KOPT-K1 (cell line): Measurements from ENCODE around the gene TARP.

Source experiments
- H3K27ac ChIP-seq: fragments of 200-600 bp; sonication (generic); 2 replicates; pipeline ENCODE4 v1.5.1; 2016; ENCODE audit warnings: antibody characterized with exemption, mild to moderate bottlenecking, low read depth, low read length; ENCODE audit not compliant: poor library complexity, severe bottlenecking
- H3K36me3 ChIP-seq: fragments of 200-600 bp; sonication (generic); 2 replicates; pipeline ENCODE4 v1.5.1; 2017; ENCODE audit warnings: antibody characterized with exemption, mild to moderate bottlenecking, low read length, moderate library complexity; ENCODE audit not compliant: insufficient read depth
- H3K9me3 ChIP-seq: fragments of 200-600 bp; sonication (generic); 2 replicates; pipeline ENCODE4 v1.5.1; 2017; ENCODE audit warnings: antibody characterized with exemption, low read length, mild to moderate bottlenecking; ENCODE audit not compliant: insufficient read depth, poor library complexity, severe bottlenecking

TARP gene

DNA sequence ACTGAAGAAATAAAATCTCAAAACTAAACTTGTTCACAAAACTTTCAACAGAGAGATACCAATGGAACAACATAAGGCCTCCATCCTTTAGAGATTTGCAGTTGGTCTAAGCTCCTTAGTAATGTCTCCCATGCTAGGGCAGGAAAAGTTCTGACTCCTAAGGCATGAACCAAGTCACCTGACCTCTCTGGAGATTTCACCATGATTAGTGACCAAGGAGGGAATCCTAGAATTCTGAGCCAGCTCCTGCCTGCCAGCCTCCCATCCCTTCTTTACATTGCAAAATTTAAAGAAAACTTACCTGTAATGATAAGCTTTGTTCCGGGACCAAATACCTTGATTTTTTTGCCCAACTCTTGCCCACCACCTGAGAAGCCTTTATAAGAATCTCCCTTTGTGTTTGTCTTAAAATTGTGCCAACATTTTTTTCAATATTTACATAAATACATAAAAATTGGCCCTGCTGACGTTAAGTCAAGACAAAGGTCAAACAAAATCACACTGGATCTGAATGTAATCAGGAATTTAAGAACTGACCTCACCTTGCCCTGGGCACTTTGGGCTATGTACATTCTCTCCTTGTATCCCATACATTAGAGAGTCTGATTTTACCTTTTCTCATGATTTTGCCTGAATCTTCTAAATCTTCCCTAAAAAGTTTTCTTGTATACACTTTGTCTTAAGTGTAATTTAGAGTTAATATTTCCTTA, at the start of gene TARP:
TSS of gene TARP (minus strand) at position 351 of the 710 bp plus-strand sequence.
- H3K9me3 ChIP-seq: no peaks in the 10 kb centered on the region
- no peak within 1 kb of the TSS for H3K27ac ChIP-seq

DNA sequence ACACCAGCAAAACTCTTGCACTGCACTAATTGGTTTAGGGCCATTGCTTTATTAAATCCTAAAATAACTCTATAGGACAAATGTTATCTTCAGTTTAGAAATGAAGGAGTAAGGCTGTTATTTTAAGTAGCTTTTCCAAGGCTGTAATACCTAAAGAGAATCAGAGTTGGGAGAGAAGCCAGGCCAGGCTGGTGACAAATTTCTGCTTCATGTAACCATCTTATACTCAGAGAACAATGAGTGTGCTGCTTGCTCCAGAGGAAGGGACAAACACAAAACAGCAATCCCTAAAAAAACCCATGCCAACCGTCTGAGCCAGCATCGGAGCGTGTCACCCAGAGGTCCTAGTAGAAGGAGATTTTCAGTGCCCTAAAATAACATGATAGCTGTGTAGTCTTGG, 49.7 kb upstream of the TARP start:
- no peaks in the 10 kb centered on the region for H3K9me3 ChIP-seq
- H3K36me3 ChIP-seq: no peaks in the 10 kb centered on the region
- no peak overlapping the region for H3K27ac ChIP-seq

More for the DNA sequence above, at the start of gene TARP:
- H3K36me3 ChIP-seq: no peaks in the 10 kb centered on the region

DNA sequence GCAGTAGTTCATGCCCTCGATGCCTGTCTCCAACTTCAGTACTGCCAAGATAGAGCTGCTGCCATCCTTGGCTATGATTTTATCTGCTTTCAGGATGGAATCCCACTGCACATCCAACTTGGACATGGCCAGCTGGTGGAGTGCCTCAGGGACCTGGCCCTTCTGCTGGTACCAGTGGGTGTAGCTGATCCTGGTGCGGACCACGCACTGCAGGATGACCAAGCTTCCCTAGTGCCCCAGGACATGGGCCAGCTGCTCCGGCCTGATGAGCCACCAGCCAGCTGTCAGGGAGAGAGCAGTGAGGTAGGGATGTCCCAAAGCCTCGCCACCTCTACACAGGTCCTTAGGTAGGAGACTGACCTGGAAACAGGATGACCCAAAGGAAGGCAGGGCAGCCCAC, 49.0 kb upstream of the TARP start:
- Histone ChIP-seq H3K36me3 (no peaks in the 10 kb centered on the region), H3K9me3 (no peaks in the 10 kb centered on the region), H3K27ac (no peak overlapping the region)

DNA sequence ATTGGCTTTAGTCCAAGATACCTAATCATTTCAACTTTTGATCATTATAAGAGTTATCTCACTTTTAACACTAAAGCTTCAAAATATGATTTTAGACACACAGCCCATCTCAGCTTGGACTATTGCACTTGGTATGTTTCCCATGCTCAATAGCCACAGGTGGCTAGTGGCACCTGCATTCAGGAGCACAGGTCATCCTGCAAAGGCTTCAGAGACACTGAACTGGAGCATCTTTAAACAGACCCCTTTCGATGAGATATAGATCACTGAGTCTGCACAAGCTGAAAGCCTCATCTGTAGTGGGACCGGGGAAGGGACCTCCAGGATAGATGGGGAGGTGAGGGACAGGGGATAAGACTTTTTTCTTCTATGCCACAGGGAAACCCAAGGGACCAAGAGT, 48.5 kb upstream of the TARP start:
- no peaks in the 10 kb centered on the region for H3K36me3 ChIP-seq
- no peaks in the 10 kb centered on the region for H3K9me3 ChIP-seq
- no peak overlapping the region for H3K27ac ChIP-seq

DNA sequence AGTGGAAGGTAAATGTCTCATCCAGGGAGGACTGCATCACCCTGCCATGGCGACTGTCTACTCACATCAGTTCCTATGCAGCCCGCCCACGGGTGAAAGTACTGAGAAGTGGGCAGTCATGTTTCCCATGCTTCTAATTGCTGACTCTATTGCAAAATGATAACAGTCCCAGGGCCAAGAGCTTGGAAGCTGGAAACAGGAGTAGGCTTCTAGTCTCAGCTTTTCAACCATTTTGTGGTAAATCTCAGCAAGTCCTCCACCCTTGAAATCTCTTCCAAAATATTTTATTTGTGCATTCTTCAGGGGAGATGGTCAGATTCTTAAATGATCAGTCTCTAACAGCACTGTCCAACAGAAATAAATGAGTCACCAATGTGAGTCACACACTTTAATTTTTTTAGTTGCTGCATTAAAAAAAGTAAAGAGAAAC, 48.1 kb upstream of the TARP start:
- no peaks in the 10 kb centered on the region for H3K9me3 ChIP-seq
- H3K36me3 ChIP-seq: no peaks in the 10 kb centered on the region
- H3K27ac ChIP-seq: no peak overlapping the region

DNA sequence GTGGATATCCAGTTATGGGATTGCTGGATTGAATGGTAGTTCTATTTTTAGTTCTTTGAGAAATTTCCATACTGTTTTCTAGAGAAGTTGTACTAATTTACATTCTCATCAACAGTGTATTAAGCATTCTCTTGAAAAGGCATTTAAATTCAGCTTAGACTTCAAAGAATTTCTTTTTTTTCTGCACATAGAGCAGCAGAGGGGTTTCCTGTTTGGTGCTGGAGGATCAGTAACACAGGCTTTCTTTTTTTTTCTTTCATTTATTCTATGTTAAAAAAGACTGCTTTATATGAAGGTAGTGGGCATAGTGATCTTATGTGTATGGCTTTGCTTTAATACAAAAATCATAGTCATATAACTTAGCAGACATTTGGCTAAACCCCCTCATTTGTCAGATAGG, 47.6 kb upstream of the TARP start:
- Histone ChIP-seq H3K36me3 (no peaks in the 10 kb centered on the region), H3K27ac (no peak overlapping the region), H3K9me3 (no peaks in the 10 kb centered on the region)

DNA sequence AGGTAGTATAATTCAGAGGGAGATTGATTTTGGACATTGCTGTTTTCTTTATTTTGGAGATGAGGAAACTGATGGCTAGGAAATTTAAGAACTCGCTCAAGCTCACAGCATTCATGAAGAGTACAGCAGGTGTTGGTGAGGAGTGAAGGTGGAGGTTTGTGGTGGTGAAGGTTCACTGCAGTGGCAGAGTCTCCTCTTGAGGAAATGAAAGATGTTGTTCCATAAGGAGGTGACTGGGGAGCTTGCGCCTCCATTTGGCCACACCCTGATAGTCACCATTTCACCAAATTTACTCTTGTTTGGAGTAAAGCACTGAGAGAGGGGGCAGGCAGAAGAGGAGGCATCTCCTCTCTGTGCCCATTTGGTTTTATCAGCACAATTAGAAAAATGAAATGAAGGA, 46.4 kb upstream of the TARP start:
- Histone ChIP-seq H3K36me3 (no peaks in the 10 kb centered on the region), H3K27ac (no peak overlapping the region)

DNA sequence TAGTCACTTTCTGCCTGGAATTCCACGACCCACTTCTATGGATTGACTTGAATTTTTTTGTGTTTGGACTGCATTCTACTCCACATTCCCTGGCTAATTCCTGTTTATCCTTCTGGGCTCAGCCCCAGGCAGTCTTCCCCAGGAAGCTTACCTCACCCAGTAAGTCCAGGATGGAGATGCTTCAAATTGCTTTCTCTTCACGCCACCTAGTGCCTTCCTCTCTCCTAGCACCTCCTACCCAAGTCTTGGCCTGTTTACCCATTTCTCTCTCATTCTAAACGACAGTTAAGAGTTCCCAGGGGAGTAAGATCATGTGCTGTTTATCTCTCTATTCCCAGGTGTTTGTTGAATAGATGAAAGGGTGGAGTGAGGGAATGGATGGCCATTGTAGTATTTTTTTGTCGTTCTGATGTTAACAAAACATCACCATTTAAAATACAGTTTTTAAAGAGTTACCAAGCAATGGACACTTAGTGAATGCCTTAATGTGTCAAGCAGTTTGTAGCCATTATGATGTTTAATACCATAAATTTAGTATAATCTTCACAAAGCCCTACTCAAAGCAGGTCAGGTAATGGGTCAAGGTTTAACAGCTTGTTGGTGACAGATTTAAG, 45.5 kb upstream of the TARP start:
- Histone ChIP-seq H3K27ac (no peak overlapping the region), H3K36me3 (no peaks in the 10 kb centered on the region), H3K9me3 (no peaks in the 10 kb centered on the region)

More for the DNA sequence above, 46.4 kb upstream of the TARP start:
- H3K9me3 ChIP-seq: no peaks in the 10 kb centered on the region

DNA sequence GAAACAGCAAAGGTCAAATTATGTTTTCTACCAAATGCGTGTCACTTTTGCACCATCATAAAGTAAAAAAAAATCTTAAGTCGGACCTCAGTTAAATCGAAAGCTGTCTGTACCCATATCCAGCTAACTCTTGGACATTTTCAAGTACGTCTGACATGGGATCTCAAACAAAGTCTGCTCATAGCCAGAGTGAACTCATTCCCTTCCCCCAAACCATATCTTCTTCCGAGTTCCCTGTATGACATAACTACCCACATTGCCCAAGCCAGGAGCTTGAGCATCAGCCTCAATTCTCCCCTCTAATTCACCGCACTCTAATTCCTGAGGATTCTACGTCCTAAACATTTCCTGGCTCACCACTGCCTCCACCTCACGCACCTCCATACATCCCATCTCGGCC, 44.8 kb upstream of the TARP start:
- no peak overlapping the region for H3K27ac ChIP-seq
- H3K36me3 ChIP-seq: no peaks in the 10 kb centered on the region
- no peaks in the 10 kb centered on the region for H3K9me3 ChIP-seq

DNA sequence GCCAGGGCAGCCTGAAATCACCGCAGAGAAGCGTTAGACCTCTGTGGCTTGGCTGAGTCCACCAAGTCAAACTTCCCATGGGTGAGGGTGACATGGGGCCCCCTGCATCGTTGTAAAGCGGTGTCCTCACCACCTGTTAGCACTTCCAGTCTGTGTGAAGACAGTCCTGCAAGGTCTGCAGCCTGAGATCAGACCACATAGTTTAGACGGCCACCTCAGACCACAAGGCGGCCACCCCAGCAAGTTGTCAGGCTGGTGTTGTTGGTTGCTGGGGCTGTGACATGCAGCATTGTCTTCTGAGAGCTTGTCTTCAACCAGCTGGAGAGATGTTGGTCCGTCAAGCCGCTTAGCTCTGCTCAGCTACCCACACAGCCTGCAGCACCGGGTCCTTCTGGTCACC, 44.1 kb upstream of the TARP start:
- no peaks in the 10 kb centered on the region for H3K36me3 ChIP-seq
- H3K9me3 ChIP-seq: no peaks in the 10 kb centered on the region
- H3K27ac ChIP-seq: no peak overlapping the region

DNA sequence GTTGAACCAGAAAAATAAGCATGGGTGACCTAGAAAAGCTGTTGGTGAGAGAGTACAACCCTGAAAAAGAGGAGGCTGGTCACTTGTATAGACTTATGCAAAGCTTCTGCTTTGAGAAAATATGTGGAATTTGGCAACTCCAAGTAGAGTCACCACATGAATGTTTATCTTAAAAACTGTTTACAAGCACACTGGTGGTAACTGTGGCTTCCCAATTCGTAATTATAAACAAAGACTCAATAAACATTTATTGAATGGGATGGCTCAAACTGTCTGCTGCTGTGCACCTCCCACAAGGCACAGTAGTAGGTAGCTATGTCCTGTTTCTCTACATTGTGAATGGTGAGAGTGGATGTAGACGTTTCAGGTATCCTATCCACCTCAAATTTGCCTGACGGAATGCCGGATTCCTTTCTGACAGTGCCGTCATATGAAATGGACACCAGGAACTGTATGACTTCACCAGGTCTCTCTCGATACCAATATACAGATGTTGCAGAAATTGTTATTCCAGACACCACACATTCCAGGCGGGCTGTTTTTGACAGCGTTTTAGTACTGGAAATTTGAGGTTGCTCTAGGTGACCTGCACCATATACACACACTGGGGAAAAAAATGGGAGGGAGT, 43.4 kb upstream of the TARP start:
- Histone ChIP-seq H3K36me3 (no peaks in the 10 kb centered on the region), H3K27ac (no peak overlapping the region), H3K9me3 (no peaks in the 10 kb centered on the region)

DNA sequence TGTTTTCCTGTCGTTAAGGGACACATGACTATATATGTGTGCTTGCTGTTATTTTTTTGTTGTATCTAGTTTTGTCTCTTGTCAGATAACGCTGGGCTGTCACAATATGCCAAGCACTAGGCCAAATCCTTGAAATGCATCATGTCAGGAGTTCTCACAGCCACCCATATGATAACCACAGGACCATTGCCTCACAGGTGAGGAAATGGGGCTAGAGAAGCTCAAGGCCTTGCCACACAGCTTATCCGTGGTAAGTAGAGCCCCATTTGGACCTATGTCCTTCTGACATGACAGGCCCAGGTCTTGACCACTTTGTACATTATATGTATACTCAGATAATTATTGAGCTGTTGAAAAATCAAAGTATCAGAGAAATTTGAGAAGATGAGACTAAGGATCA, 42.0 kb upstream of the TARP start:
- Histone ChIP-seq H3K36me3 (no peaks in the 10 kb centered on the region), H3K9me3 (no peaks in the 10 kb centered on the region), H3K27ac (no peak overlapping the region)

DNA sequence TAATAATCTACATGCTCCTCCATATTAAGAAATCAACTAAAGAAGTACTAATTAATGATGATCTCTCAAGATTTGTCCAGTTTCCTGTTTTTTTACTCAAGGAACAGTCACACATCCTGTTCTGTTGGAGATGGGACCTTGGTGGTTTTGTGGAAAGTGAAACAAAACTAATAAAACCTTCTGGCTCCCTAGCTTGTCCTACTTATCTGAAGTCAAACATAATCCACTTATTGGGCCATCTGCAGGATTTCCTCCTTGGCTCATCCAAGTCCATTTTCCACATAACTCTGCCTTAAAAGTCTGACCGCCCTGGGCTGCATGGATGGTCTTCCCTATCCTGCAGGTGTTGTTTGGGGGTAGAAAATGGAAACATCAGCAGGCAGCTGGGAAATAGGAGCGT, 39.4 kb upstream of the TARP start:
- Histone ChIP-seq H3K9me3 (no peaks in the 10 kb centered on the region), H3K36me3 (no peaks in the 10 kb centered on the region), H3K27ac (no peak overlapping the region)

DNA sequence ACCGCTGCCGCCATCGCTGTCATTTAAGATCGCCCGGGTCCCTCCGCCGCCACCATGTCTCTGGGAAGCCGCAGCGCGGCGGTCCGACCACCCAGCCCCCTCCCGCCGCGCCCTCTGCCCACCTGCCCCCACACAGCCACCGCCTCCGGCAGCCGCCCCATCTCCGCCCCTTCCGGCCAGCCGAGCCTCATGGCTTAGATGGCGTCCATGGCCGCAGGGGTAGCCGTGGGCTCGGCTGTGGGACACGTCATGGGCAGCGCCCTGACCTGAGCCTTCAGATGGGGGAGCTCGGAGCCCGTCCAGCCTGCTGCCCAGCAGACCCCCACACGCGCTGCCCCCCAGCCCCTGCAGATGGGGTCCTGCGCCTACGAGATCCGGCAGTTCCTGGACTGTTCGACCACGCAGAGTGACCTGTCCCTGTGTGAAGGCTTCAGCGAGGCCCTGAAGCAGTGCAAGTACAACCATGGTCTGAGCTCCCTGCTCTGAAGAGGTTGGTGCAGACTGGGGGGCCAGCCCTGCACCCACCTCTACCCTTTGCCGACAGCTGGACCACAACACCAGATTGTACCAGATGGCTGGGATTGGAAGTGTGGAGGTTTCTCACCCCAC, 38.0 kb upstream of the TARP start:
- H3K9me3 ChIP-seq: no peaks in the 10 kb centered on the region
- H3K27ac ChIP-seq: no peak overlapping the region
- no peaks in the 10 kb centered on the region for H3K36me3 ChIP-seq

DNA sequence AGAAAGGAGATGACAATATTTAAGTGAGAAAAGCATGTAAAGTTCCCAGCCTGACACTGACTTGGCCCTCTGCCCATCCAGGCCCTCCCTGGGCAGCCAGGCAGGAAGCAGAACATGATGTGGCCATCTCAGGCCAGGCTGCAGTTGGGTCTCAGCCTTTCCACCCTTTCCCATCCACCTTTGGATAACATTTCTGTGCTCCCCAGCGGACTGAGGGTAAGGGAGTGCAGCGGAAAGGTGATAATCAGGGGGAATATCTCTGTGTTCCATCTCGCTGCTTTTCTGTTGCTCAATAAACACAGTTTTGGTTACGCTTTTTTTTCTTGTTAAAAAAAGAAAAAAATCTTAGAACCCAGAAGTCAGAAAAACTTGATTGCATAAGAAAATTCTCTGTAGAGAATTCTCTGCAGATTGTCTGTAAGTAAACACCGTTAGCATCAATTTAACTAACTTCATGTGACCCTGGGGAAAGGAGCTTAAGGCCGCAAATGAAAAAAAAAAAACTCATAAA, 37.2 kb upstream of the TARP start:
- Histone ChIP-seq H3K36me3 (no peaks in the 10 kb centered on the region), H3K9me3 (no peaks in the 10 kb centered on the region), H3K27ac (no peak overlapping the region)
